CD4-positive, alpha-beta T cell treated with Interleukin-4 for 1 hour (primary cell): ENCODE results near the gene HIGD1B.

Experiments used
- DNase-seq, 2 donors: peaks; one replicate each; pipeline ENCODE4 v3.0.0-alpha.2; 2020 to 2022

Gene HIGD1B

DNA sequence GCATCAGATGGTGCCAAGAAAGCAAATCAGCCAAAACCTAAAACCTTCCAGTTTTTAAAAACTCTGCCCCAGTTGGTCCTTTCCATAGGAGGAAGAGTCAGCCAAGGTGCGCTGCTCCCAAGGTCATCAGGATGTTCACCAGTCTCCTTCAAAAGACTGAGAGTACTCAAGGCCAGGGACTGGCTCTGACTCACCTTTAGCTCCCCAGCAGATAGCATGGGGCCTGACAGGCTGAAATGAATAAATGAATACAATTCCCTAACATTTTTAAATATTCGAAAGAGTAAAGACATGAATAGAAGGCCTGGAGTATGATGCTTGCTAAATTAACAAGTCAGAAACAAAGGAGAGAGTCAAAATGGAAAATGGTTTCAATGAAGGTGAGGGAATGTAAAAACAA, 32.4 kb downstream of the HIGD1B start:
- DNase-seq, result no peak

DNA sequence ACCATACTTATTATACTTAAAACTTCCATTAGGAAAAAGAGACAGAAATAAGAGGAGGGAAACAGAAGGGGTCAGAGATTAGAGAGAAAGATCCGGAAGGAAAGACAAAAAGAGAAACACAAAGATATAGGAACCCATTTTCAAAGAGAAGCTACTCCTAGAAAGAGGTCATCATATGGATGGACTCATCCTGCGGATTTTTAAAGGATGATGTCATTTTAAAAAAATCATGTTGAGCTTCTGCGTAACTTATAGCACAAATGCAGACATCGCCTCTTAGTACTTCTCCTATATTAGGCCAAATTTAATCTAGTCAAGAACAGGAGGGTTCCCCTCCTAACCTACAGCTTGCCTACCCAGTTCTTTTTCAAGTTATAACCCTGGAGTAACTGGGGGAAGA, 33.5 kb downstream of the HIGD1B start:
- DNase-seq, result no peak

DNA sequence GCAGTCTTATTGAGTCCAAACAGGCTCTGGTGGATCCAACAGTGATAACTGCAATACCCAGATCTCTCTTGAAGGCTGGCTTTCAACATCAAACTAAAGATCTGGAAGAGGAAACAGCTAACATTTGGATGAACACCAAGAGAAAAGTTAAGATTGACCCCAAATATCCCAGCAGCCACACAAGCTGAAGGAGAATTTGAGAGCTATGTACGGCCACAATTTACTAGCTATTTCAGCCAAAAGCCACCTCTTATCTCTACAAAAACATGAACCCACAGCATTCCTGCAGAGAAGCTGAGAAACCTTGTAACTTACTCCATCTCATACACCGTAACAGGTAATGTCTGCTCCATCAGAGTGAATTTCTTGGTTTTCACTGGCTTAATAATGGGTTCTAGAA, 37.3 kb downstream of the HIGD1B start:
- no peak for DNase-seq

DNA sequence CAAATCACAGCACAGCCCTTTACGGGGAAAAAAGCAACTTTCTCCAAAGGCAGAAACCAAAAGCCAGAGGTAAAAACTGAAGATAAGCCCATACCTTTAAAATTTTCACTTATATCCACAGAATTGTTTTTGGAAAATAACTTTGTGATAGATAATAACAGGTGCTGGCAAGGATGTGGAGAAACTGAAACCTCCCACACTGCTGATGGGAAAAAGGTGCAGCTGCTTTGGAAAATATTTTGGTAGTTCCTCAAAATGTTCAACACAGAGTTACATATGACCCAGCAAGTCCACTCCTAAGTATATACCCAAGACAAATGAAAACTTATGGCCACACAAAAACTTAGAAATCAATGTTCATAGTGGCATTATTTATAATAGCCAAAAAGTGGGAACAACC, 39.3 kb downstream of the HIGD1B start:
- no peak for DNase-seq

DNA sequence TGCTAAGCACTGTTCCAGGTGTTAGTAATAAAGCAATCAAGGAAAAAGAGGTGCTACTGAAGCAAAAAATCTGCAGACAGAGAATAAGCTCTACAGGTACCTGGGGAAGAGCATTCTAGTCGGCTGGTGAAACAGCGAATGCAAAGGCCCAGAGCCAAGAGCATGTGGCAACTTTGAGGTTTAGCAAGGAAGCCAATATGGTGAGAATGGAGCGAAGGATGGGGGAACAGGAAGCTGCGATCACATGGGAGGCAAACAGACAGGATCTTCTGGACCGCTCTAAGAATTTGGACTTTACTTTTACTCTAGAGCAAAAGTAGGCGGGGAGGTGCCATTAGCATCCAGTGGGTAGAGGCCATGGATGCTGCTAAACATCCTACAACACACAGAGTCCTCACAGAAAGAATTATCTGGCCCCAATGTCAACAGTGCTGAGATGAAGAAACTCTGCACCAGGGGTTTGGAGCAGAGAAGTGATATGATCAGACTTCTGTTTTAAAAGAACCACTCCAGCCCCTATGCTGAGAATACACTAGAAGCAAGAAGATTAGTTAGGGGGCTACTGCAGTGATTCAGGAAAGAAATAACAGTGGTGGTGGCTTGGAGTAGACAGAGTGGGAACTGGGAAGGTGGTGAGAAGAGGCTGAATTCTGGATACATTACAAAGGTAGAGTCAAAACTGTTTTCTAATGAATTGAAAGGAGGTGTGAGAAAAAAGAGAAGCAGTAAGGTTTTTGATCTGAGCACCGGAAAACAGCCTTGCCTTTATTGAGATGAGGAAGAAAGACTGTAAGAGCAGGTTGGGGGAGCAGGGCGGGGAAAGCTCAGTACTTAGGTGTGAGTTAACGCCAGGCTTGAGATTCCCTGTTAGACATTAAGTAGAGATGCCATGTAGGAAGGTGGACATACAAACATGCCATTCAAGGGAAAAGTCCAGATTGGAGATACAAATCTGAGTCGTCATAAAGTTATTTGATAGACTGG, 40.6 kb downstream of the HIGD1B start:
- peak in 1 of 2 donors; percentile 24 for DNase-seq

DNA sequence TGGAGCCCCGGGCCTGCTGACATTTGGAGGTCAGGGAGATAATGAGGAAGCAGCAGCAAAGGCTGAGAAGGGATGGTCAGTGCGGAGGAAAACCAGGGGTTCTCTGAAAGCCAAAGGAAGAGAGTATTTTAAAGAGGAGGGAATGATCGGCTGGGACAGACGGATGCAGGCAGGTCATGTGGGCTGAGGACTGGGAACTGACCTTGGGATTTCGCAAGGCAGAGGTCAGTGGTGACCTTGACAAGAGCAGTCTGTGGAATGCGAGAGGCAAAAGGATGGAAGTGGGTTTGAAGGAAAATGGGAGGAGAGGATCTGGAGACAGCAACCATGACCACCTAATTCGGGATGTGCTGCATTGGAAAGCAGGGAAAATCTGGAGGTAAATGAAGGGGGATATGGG, 41.3 kb downstream of the HIGD1B start:
- DNase-seq, result no peak

DNA sequence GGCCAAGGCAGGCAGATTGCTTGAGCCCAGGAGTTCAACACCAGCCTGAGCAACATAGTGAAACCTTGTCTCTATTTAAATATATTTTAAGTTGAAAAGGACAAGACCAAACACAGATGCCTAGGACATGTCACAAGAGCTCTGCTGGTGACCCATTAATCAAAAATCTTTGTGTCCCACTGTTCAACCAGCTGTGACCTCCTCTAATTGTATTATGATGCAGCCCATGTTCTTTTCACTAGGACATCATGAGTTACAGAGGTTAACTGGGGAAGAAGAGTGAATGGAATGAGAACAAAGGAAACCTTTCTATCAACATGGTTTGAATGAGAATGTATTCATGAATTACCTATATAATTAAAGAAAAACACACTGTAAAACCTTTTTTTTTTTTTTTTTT, 44.6 kb downstream of the HIGD1B start:
- no peak for DNase-seq

DNA sequence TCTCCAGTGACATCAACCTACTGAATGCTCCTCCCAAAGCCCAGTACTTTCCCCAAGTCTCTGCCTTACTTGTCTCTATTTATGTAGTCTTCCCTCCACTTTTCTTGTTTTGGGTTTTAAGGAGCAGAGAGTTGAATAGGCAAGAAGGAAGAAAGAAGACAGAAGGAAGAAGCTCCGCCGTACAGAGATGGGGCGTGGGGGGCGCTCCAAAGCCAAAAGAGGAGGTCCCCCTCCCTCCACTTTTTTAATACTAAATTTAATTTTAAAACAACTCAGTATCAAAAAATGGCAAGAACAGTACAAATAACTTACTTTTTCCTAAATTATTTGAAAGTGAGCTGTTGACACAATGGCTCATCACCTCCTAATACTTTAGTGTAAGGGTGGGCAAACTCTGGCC, 47.0 kb downstream of the HIGD1B start:
- no peak for DNase-seq

DNA sequence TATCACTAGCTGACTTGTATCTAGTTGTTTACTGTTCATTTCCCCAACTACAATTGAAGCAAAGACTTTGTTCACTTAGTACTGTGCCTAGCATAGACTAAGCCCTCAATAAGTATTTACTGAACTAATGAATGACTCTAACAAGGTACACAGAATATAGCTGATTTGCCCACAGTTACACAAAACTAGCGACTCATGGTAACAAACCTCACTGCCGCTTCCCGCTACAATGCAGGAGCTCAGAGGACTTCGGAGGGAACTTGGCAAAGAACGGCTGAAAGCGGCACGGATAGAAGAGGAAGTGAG, 51.0 kb downstream of the HIGD1B start:
- DNase-seq, result peak in 1 of 2 donors; percentile 54

DNA sequence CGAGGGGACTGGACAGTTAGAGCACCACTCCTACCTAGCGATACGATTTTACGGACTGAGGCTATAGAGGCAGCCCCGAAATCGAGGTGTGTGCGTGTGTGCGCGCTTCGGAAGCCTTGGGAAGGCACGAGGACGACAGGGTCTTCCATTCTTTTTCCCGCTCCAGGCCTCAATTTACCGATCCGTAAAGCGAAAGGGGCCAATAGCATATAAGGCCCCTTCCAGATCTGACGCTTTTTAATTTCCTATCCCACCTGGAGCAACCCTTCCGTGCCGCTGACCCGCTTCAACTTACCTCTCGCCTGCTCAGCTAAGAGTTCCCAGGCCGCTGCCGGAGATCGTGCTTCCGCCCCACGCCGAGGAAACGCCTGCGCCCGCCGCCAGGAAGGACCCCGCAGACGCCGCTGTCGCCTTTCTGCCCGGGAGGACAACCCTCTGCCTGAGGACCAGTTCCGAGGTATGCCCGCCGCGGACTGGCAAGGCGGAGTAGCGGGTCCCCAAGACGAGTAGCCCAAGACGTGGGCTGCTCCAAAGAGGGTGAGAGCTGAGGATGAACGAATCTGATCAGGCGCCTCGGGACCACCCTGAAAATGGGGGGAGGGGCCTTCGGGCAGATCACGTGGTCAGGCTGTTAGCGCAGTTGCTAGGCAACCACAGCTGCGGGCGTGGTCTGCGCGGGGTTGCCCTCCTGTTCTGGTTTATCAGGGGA, 51.5 kb downstream of the HIGD1B start, which contains the start of gene EFTUD2:
Gene EFTUD2, minus strand, starts transcription at position 372 of the 709 bp plus-strand sequence. CDS start 4,924 bp downstream, outside the sequence.
- peak; percentile 93 to 94 for DNase-seq
